ENCODE results near the gene SMIM14. TPM values are rescaled to one million over a fixed set of nuclear protein-coding genes. Genes with fewer than 3 reads are reported as not detected.
"Not testable (repeated sequence)": the region's sequence is repeated elsewhere in the genome, so short reads cannot be mapped to it uniquely, and the experiment has no call there.

The SMIM14 gene
- total RNA-seq (ENCODE audit: low replicate concordance) = 32.0 and 32.1 TPM in 2 replicates
- long read RNA-seq, full-length matches to known transcripts = 152 of 166 reads
- long read RNA-seq, partial matches to known transcripts = 2 of 166 reads
- long read RNA-seq, other reads (novel, unspliced or antisense) = 12 of 166 reads

DNA sequence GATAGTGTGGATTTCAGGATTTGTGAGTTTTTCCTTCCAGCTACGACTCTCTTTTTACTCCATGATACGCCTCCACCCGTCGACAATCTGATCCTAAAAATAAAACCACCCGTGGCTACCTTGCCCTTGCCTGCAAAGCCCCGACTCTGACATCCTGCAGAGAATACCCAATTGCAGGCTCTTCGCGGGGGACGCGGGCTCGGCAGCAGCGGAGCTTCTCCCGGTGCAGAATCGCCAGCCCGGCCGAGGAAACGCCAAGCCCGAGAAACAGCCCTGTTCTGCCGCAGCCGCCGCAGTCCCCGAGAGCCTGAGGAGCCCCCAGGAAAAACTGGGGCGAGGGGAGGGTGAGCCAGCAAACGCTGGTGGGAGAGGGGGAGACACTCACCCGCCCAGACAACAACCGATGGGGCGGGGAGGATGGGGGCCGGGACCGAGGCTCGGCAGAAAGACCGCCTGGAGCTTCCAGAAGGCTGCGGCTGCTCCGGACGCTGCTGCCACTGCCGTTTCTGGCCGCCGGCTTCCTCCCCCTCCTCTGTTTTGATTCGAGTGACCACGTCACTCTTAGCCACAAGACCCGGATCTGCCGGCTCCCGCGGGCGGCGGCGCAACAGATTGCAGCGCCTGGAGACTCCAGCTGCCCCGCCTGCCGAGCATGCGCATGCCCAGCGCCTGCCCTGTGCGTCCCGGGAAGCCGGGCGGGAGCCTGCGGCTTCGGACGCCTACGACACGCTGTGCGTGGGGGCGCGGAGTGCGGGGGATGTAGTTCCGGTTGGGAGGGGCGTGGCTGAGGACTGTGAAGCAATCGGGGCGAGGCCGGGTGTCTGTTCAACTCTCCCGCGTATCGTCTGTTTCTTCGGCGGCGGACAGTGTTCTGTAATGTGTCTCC lies at the start of gene SMIM14:
Gene SMIM14, minus strand, starts transcription at position 512 of the 886 bp plus-strand sequence. CDS start 33,720 bp downstream, outside the sequence.
- Mint-ChIP-seq H3K4me3 (peak within 1 kb of the TSS; percentile 91), H3K4me1 (ENCODE audit: unreplicated experiment) (peaks cover 23% of the 10 kb centered on the region), H3K9me3 (no peaks in the 10 kb centered on the region), H3K27ac (peak within 1 kb of the TSS; percentile 93), H3K36me3 (no peaks in the 10 kb centered on the region), H3K27me3 (no peaks in the 10 kb centered on the region)
- TF ChIP-seq CTCF (conservative IDR thresholded peaks at IDR 0.05) = peak; percentile 26
- DNase-seq (ENCODE audit: extremely low spot score, unreplicated experiment) = peak; percentile 99

DNA sequence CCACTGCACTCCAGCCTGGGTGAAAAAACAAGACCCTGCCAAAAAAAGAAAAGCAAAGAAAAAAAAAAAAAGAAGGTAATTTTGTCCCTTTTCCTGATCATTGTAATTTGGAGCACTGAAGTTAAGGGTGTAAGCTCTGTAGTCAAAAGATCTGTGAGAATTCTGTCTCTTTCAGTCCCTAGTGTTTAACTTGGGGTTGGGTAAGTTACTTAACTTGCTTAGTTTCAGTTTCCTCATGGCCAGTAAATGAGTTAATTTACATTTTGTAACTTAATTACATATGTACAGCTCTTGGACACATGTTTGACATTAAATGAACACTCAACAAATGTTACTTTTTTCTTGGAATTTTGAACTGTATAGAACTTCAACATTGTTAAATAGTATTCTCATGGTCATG lies 48.3 kb upstream of the SMIM14 start:
- DNase-seq (ENCODE audit: extremely low spot score, unreplicated experiment) = no peak
- Mint-ChIP-seq H3K27me3 (no peaks in the 10 kb centered on the region), H3K4me3 (no peak overlapping the region), H3K9me3 (peaks cover 5% of the 10 kb centered on the region), H3K36me3 (no peaks in the 10 kb centered on the region), H3K4me1 (ENCODE audit: unreplicated experiment) (no peaks in the 10 kb centered on the region), H3K27ac (no peak overlapping the region)
- TF ChIP-seq CTCF (conservative IDR thresholded peaks at IDR 0.05) = no peak

DNA sequence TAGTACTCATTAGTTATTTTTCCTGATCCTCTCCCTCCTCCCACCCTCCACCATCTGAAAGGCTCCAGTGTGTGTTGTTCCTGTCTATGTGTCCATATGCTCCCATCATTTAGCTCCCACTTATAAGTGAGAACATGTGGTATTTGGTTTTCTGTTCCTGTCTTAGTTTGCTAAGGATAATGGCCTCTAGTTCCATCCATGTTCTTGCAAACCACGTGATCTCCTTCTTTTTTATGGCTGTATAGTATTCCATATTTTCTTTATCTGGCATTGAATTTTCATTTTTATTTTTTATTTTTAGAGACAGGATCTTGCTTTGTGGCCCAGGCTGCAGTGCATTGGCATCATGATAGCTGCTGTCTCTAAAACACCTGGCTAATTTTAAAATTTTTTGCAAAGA lies 47.3 kb upstream of the SMIM14 start:
- Mint-ChIP-seq H3K27ac (no peak overlapping the region), H3K4me1 (ENCODE audit: unreplicated experiment) (no peaks in the 10 kb centered on the region), H3K36me3 (no peaks in the 10 kb centered on the region), H3K4me3 (no peak overlapping the region), H3K9me3 (peaks cover 5% of the 10 kb centered on the region), H3K27me3 (no peaks in the 10 kb centered on the region)
- TF ChIP-seq CTCF (conservative IDR thresholded peaks at IDR 0.05) = no peak
- DNase-seq (ENCODE audit: extremely low spot score, unreplicated experiment) = no peak

DNA sequence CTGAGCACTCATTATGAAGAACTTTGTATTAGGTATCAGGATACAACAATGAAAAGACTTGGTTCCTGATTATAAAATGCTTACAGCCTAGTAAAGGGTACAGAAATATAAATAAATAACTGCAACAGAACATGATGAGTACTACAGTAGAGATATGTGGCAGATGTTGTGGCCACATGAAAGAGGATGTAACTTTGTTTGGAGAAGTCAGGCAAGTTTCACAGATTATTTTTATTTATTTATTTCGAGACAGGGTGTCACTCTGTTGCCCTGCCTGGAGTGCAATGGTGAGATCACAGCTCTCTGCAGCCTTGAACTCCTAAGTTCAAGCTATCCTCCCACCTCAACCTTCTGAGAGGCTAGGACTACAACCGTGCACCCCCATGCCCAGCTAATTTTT lies 43.5 kb upstream of the SMIM14 start:
- H3K27me3 Mint-ChIP-seq = peaks cover 4% of the 10 kb centered on the region
- no peak for DNase-seq (ENCODE audit: extremely low spot score, unreplicated experiment)
- peaks cover 10% of the 10 kb centered on the region for H3K9me3 Mint-ChIP-seq
- no peaks in the 10 kb centered on the region for H3K4me1 Mint-ChIP-seq (ENCODE audit: unreplicated experiment)
- TF ChIP-seq CTCF (conservative IDR thresholded peaks at IDR 0.05) = no peak
- no peak overlapping the region for H3K27ac Mint-ChIP-seq
- no peak overlapping the region for H3K4me3 Mint-ChIP-seq
- no peaks in the 10 kb centered on the region for H3K36me3 Mint-ChIP-seq

- not testable (repeated sequence) for DNase-seq (ENCODE audit: extremely low spot score, unreplicated experiment); H3K4me3 Mint-ChIP-seq; H3K27me3 Mint-ChIP-seq
Observed at GRCh38 chr4:39681003-39681402, 42.3 kb upstream of the SMIM14 start.

GRCh38 chr4:39675681-39676080 lies 37.0 kb upstream of the SMIM14 start:
- H3K36me3 Mint-ChIP-seq; DNase-seq (ENCODE audit: extremely low spot score, unreplicated experiment); H3K9me3 Mint-ChIP-seq; H3K27ac Mint-ChIP-seq; H3K27me3 Mint-ChIP-seq; H3K4me3 Mint-ChIP-seq; H3K4me1 Mint-ChIP-seq (ENCODE audit: unreplicated experiment): not testable (repeated sequence)

More at GRCh38 chr4:39681003-39681402, 42.3 kb upstream of the SMIM14 start:
- not testable (repeated sequence) for H3K36me3 Mint-ChIP-seq; H3K27ac Mint-ChIP-seq; H3K9me3 Mint-ChIP-seq; H3K4me1 Mint-ChIP-seq (ENCODE audit: unreplicated experiment)

DNA sequence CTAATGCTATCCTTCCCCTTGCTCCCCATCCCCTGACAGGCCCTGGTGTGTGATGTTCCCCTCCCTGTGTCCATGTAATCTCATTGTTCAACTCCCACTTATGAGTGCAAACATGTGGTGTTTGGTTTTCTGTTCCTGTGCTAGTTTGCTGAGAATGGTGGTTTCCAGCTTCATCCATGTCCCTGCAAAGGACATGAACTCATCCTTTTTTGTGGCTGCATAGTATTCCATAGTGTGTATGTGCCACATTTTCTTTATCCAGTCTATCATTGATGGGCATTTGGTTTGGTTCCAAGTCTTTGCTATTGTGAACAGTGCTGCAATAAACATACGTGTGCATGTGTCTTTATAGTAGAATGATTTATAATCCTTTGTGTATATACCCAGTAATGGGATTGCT lies 31.6 kb upstream of the SMIM14 start:
- H3K27me3 Mint-ChIP-seq; H3K4me3 Mint-ChIP-seq; H3K9me3 Mint-ChIP-seq; DNase-seq (ENCODE audit: extremely low spot score, unreplicated experiment); H3K36me3 Mint-ChIP-seq; H3K27ac Mint-ChIP-seq; H3K4me1 Mint-ChIP-seq (ENCODE audit: unreplicated experiment): not testable (repeated sequence)
